IPS-NIHi7 (cell line): Measurements from ENCODE around the gene KLHL22.
A peak's percentile ranks its signal among the peaks of the same experiment; 100 is the strongest.

ENCODE experiments used
- DNase-seq: peaks from one replicate; pipeline ENCODE4 v3.0.0; 2012; ENCODE audit warnings: mixed read lengths; ENCODE audit errors: extremely low spot score

The KLHL22 gene

DNA sequence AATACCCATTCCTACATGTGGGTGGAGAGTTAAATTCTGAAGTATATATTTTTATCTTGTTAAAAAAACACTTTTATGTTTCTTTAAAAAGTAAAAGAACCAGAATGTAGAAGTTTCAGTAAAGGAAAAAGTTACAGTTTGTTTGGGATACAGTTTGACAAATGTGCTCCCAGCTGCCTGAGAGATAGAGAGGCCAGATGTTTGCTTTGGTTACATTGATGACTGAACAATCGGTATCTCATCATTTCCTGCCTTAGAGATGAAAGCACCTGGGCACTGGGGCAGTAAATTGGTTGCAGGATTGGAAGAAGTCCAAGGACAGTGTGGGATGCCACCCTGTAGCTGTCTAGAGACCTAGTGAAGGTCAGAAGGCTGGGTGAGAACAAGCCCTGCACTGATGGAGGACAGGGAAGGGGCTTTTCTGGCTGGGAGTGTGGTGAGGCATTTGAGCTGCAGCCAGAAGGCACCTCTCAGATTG is 28.4 kb upstream of the KLHL22 start:
- no peak for DNase-seq

GRCh38 chr22:20523086-20523983 is 27.7 kb upstream of the KLHL22 start:
- no peak for DNase-seq

- no peak for DNase-seq
These were observed 26.8 kb upstream of the KLHL22 start for GRCh38 chr22:20522134-20523004.

- DNase-seq, result no peak
These were observed 24.5 kb upstream of the KLHL22 start for GRCh38 chr22:20520093-20520511.

DNA sequence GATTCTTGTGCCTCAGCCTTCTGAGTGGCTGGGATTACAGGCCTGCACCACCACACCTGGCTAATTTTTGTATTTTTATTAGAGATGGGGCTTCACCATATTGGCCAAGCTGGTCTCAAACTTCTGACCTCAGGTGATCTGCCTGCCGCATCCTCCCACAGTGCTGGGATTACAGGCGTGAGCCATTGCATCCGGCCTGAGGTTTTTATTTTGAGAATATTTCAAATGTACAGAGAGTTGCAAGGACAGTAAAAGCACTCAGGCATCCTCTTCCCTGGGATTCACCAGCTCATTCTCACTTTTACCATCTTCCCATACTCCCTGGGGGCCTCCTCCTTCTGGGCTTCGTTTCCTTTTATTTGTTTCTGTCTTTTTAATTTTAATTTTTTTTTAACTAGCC is 24.0 kb upstream of the KLHL22 start:
- DNase-seq, result no peak

- no peak for DNase-seq
These were observed 22.4 kb upstream of the KLHL22 start for GRCh38 chr22:20517841-20518592.

- DNase-seq, result no peak
These were observed 21.8 kb upstream of the KLHL22 start for GRCh38 chr22:20517422-20517821.

GRCh38 chr22:20516399-20516798 is 20.8 kb upstream of the KLHL22 start:
- DNase-seq, result no peak

GRCh38 chr22:20514658-20515406 is 19.2 kb upstream of the KLHL22 start:
- DNase-seq, result no peak

DNA sequence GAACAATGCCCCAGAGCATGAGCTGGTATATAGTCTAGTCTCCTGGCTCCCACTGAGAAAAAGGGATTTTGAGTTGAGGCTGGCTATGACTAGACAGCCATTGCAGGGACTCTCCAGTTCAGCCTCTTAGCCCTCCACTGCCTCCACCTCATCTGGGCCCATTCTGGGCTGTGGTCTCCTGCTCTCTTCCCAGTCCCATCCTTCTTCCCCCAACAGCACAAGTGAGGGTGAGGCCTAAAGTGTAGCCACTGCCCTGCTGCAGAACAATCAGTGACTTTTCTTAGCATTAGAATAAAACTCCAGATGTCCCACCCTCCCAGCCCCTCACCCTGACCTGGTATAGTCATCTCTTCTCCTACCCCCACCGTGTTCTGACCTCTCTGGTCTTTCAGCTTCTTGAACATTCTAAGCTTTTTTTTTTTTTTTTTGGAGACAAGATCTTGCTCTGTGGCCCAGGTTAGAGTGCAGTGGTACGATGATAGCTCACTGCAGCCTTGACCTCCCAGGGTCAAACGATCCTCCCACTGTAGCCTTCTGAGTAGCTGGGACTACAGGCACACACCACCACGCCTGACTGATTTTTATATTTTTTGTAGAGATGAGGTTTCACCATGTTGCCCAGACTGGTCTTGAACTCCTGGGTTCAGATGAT is 16.1 kb upstream of the KLHL22 start:
- no peak for DNase-seq

DNA sequence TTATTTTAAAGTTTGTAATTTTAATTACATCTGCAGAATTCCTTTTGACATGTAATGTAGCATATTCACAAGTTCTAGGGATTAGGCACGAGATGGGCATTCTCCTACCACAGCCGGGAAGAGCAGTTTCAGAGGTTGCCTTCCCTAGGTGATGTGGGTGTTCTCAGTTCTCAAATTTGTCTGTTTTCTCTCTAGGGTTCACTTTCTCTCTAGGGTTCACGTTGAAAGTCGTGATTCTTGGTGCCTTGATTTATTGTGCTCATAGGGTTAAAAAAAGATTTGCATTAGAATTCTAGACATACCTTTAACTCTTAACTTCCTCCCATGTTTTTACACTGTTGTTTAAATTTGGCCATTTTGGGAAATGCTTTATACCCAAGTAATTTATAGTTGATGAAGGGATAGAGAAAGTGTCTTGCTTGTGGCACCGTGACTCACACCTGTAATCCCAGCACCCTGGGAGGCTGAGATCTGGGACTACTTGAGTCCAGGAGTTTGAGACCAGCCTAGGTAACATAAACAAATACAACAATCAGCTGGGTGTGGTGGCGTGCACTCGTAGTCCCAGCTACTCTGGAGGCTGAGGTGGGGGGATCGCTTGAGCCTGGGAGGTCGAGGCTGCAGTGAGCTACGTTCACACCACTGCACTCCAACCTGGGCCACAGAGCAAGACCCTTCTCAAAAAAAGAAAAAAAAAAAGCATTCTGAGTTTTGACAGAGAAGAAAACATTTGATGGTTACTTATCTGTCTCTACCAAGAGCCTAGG is 15.4 kb upstream of the KLHL22 start:
- DNase-seq, result no peak

DNA sequence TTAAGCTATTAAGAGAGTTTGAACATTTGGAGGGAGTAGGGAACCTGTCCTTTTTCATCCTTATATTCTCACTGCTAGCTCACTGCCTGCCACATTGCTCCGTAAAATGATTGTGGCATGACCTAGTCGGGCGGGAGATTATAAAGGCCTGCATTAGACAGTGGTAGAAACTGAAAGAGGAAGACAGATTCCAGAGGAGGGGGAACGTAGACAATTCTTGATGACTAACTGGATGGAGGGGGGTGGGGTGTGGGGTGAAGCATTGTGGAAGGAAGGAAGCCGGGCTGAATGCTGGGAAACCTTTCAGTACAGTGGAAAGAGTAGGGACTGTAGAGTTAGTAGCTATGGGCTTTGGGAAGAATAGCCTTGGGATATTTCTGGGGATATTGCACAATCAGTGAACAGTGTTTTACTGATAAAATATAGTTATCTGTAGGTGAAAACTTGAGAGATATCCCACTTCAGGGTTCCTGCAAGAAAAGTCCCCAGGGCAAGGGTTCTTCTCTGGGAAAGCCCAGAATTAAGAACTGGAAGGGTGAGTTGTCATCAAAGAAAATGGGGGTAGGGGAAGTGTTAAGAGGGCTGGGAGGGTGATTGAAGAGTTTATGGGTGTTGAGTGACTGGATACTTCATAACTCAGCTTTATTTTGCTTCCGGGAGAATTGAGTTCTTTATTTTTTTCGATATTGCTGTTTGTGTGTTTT is 13.9 kb upstream of the KLHL22 start:
- no peak for DNase-seq

- no peak for DNase-seq
These were observed 13.2 kb upstream of the KLHL22 start for GRCh38 chr22:20508815-20509271.

DNA sequence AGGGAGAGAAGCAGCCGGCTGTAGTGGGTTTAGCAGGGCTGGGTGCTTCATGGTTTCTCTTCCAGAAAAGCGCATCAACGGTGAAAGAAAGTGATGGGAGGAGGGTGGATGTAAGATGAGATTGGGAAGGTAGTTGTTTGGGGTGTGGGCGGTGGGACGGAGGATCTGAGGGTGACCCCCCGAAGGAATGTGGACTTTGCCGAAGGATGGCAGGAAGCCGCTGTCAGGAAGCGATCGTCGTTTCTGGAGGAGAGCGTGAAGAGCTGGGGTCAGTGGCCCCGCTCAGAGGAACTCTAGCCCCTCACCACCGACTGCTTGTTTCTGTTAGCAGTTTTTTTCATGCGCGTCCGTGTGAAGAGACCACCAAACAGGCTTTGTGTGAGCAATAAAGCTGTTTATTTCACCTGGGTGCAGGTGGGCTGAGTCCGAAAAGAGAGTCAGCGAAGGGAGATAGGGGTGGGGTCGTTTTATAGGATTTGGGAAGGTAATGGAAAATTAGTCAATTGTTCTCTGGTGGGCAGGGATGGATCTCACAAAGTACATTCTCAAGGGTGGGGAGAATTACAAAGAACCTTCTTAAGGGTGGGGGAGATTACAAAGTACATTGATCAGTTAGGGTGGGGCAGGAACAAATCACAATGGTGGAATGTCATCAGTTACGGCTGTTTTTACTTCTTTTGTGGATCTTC is 12.6 kb upstream of the KLHL22 start:
- DNase-seq, result peak; percentile 54

DNA sequence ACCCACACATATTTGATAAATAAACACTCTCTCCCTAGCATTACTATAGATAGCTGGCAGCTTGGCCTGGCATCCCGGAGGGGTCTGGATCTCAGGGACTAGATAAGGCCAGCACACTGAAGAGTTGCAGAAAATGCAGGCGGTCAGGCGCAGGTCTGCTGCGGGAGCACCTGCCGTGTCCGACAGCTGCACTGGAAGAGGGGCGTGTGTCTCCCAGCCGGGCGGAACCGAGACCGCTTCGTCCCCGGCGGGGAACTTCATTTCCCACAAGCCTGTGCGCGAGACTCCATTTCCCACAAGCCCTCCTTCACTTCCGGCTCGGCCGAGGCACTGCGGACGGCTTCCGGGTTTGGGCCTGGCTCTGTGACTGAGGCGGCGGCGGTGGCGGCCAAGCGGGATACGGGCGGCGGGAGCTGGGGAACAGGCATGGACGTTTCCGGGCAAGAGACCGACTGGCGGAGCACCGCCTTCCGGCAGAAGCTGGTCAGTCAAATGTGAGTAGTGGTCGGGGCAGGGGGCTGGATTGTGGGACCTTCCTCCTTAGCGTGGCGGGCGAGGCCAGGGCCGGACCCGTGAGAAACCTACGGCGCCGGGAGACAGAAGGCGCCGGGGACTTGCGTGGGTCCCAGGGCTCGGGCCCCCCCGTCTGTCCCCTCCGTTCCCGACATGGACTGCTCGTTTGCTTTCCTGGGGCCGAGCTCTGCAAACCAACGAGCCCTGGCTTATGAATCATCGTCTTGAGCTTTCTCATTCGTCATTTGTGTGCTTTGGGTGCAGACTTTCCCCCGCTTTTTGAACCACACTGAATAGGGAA is 11.9 kb upstream of the KLHL22 start, which contains the start of gene MED15:
TSS of gene MED15 (plus strand) at position 358 of the 814 bp plus-strand sequence. CDS start at position 427, 69 bp downstream.
- DNase-seq, result peak; percentile 90

DNA sequence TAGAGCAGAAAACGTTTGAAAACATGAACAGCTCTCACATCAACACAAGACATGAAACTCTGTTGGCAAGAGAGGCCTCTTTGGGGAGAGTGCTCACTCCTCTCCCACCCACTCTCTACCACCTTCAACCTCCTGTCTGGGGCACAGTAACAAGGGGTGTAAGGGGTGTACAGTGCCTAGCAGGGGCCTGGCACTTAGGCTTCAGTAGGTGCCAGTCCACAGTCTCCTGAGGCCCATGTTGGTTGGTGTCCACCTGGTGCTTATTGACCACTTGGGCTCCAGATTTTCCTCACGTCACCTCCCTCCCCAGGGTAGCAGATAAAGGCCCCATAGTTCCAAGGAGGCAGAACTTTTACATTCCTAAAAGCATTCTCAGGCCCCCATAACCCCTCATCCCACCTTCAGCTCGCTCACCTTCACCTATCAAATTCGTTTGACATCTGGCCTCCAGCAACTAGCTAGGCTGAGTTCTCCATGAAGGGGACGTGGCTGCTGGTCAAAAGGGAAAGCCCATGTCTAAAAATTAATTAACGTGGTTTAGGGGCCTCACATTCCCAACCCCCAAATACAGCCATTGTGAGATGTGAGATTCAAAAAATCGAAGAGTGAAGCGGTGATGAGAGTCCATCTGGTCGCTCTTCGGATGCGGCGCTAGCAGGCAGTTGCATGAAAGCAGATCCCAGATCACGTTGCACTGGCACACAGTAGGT is 11.1 kb upstream of the KLHL22 start:
- DNase-seq, result no peak
